ENCODE data around the gene TM9SF2.

TM9SF2 gene

GRCh38 chr13:99580500-99581268 lies 79.4 kb downstream of the TM9SF2 start:
- no peak for DNase-seq

DNA sequence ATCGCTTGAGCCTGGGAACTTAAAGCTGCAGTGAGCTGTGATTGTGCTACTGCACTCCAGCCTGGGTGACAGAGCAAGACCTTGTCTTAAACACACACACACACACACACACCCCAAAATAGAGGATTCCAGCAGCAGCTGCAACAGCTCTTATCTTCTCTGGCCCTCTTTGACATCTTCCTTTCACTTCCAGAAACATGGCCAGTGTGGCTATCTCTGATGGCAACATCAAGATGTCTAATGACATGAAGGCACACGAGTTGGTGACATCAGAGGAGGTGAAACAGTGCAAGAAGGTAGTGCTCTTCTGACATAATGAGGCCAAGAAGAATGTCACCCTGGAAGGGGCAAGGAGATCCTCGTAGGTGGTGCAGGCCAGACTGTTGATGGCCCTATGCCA lies 81.2 kb downstream of the TM9SF2 start:
- DNase-seq: no peak

GRCh38 chr13:99585609-99586008 lies 84.3 kb downstream of the TM9SF2 start:
- DNase-seq: no peak

- DNase-seq: no peak
Observed at GRCh38 chr13:99587021-99587420, 85.7 kb downstream of the TM9SF2 start.

DNA sequence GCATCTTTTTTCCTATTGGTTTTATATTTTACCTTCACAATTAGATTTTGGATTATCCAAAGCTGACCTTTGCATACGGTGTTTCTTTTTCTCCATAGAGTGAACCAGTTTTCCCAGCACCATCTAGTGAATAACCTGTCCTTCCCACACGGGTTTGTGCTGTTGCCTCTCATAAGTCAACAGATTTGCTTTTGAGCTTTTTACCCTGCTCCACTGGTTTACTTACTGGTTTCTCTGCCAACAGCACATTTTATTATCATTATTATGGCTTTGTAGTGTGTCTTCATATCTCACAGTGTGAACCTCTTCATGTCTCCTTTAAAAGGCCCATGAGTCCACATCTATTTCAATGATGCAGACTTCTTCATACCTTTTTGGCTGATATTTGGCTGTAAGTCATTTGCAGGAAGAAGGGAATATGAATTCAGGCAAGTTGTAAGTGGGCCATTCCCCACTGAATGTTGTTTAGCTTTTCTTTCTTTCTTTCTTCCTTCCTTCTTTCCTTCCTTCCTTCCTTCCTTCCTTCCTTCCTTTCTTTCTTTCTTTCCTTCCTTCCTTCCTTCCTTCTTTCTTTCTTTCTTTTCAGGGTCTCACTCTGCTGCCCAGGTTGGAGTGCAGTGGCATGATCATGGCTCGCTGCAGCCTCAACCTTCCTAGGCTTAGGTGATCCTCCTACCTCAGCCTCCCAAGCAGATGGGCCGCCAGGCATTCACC lies 86.8 kb downstream of the TM9SF2 start:
- no peak for DNase-seq

GRCh38 chr13:99589575-99589974 lies 88.3 kb downstream of the TM9SF2 start:
- no peak for DNase-seq

DNA sequence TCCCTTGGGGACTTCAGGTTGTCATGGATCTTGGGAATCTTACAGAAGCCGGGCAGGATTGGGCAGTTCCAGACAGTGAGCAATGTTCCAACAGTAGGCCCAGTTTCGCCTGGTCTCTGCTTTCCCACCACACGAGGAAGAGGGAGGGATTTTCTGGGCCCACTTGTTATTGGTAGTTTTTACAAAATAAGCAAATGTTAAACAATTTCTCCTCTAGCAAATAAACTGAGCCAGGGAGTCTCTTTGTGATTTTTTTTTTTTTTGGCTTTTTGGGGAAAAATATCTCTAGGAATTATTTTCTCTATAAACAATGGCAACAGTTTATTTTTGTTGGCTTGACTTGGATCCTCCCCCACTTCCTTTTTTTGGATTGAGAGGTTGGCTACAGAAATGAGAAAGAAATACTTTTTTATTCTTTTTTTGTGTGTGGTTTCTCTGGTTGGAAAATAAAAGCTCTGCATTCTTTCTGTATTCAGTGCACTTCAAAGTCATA lies 89.3 kb downstream of the TM9SF2 start:
- no peak for DNase-seq

GRCh38 chr13:99596180-99596579 lies 94.9 kb downstream of the TM9SF2 start:
- DNase-seq: no peak

DNA sequence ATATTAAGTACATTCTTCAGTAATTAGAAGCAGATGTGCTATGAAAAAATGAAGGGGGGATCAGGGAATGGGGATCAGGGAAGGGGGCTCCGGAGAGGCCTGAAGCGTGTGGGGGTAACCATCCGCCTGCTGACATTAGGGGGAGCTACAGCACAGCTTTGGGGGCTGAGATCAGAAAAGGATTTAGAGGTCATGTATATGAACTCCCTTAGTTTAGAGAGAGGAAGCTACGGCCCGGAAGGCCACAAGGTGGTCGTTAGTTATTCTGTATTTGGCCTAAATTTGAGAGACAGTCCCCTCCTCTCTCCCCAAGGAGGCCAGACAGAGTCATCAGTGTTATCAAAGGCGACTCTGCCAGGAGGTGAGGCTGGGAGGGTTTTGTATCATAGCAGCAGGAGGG lies 99.0 kb downstream of the TM9SF2 start:
- DNase-seq: no peak

GRCh38 chr13:99601535-99601934 lies 100.3 kb downstream of the TM9SF2 start:
- no peak for DNase-seq

DNA sequence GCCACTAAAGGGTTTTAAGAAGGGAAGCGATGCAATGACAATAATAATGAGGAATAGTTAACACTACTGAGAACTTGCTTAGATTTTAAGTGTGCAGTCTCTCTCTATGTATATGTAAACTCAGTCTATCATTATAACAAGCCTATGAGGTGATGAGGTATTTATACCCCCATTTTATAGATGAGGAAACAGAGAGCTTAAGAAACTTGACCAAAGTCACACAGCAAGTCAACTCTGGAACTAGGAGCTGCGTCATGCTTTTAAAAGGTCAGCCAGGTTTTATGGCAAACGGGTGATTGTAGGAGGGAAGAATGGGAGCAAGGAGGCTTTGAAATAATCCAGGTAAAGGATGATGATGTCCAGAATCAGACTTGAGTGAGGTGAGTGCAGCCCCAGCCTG lies 103.4 kb downstream of the TM9SF2 start:
- DNase-seq: no peak

DNA sequence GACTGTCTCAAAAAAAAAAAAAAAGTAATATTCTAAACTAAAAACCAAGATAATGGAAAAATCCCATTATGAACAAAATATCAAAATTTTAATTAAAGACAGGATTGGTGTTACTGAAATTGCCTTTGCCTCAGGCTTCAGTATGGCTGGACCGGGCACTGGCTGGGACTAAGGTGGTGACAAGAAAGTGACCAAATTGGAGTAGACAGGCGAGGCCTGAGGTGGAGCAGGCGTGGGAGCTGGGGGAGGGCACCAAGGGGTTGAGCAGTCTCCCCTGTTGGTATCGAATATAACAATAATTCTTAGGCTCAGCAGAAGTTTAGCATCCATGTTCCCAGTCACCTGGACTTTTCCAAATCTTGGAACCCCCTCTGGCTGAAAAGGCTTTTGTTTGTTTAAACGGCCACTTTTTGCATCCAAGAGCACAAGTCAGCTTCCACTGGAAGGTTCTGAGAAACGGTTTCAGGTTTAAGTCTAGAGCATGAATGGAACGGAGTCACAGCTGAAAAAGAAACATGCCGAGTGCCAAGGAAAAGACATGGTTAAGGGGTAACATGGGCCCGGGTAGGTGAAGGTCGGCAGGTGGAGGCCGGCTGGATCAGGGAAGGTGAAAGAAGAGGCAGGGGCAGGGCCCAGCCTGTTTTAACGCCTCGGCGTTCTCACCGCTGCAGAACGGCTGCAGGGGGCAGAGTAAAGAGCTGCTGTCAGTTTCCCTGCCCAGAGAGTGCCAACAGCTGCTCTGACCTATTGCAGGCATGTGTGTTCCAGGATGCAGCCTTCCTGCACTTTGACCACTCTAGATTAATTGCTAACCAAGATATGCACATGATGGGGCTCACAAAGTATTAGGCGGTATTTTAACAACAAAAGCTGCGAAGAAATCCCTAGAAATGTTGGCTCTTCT lies 104.4 kb downstream of the TM9SF2 start:
- peak; percentile 72 for DNase-seq

GRCh38 chr13:99606324-99607066 lies 105.2 kb downstream of the TM9SF2 start, which contains the start of gene CLYBL:
Gene CLYBL (plus strand): TSS chr13:99606690.
- DNase-seq: peak; percentile 88

DNA sequence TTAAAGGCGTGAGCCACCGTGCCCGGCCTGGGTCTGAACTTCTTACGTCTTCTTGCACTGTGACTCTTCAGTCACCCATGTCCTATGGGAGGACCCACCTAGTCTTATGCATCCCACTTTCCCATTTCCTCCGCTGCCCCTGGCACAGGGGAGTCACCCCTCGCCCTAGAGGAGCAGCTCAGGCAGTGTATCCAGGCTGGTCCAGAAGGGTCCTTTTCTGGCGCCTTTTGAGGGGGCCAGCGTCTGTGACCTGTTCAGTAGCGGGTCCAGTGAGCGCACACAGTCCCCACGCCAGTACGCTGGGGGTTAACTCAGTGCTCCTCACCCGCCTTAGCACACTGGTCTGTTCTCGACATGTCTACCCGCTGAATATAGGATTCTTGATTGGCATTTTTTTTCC lies 107.1 kb downstream of the TM9SF2 start:
- no peak for DNase-seq

DNA sequence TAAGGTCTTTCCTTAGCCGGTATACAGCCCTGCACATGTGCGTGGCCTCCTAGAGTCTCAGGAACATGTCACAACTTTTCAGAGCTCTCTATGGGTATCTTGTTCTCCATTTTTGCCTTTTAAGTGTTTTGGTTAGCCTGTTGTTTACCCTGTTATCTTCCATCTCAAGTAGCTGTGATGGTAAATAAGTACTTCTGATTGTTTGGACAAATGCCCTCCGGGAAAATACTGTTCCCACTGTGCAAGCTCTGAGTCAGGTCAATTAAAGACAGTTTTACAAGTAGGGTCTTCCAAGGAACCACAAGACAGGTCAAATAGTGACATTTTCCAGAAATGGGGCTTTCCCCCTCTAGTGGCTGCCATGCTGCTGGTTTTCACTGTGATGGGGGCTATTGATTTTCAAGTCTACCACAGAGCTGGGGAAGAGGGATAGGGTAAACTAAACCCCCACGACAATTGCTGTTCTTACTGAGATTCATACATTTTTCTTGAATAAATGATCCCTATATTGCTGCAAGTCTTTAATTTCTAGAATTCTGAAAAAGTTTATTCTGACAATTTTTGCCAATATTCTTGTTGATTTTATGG lies 109.5 kb downstream of the TM9SF2 start:
- DNase-seq: no peak

All from NCI-H1092 (cell line).